Keratinocyte (primary cell): ENCODE results near the gene PRAMEF11.
"Not testable (repeated sequence)": the region's sequence is repeated elsewhere in the genome, so short reads cannot be mapped to it uniquely, and the experiment has no call there.

Source experiments
- EZH2 ChIP-seq: IDR thresholded peaks from one replicate; pipeline ENCODE4 v1.6.1; 2012; ENCODE audit warnings: inconsistent platforms, mild to moderate bottlenecking, low read length, moderate library complexity
- TF ChIP-seq, protein P1 (sequence below), 3 experiments: IDR thresholded peaks in 1 of 3; conservative IDR thresholded peaks in 1 of 3; optimal IDR thresholded peaks in 1 of 3; 2 replicates in 2 of 3; 3 replicates in 1 of 3; pipeline versions ENCODE3 to v1.5.1; 2011; ENCODE audit warnings: low read length in 3 of 3, mild to moderate bottlenecking in 3 of 3, moderate library complexity in 2 of 3, control low read depth in 1 of 3, inconsistent platforms in 1 of 3; ENCODE audit not compliant: insufficient read depth in 2 of 3; ENCODE audit errors: extremely low read depth in 1 of 3

DNA sequence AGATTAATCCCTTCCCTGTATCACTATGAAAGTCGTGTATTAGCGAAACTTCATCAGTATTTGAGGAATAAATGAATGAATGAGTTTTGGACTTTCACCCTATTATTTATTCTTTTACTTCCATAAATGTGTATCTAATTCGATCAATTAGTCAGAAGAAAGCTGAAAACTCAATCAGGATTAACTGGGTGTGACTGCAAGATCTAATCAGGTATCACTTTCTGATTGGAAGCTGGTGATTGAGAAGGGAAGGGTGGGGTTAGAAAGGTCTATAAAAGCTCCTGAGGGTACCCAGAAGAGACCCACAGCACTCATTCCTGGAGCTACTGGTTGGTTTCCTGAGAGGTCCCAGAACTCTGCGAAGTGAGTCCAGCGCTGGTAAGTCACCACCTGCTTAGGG is 40.1 kb downstream of the PRAMEF11 start, which contains the start of gene PRAMEF1:
- TF ChIP-seq, protein P1, sequence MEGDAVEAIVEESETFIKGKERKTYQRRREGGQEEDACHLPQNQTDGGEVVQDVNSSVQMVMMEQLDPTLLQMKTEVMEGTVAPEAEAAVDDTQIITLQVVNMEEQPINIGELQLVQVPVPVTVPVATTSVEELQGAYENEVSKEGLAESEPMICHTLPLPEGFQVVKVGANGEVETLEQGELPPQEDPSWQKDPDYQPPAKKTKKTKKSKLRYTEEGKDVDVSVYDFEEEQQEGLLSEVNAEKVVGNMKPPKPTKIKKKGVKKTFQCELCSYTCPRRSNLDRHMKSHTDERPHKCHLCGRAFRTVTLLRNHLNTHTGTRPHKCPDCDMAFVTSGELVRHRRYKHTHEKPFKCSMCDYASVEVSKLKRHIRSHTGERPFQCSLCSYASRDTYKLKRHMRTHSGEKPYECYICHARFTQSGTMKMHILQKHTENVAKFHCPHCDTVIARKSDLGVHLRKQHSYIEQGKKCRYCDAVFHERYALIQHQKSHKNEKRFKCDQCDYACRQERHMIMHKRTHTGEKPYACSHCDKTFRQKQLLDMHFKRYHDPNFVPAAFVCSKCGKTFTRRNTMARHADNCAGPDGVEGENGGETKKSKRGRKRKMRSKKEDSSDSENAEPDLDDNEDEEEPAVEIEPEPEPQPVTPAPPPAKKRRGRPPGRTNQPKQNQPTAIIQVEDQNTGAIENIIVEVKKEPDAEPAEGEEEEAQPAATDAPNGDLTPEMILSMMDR (optimal IDR thresholded peaks at IDR 0.05 in 1 of 3, IDR thresholded peaks at IDR 0.05 in 1 of 3, conservative IDR thresholded peaks at IDR 0.05 in 1 of 3; ENCODE audit: extremely low read depth in 1 of 3, insufficient read depth in 2 of 3, low read length in 3 of 3): not testable (repeated sequence)
- not testable (repeated sequence) for TF ChIP-seq EZH2
